IPS-NIHi7 (cell line): ENCODE measurements around the gene TMEM131L.
A peak's percentile ranks its signal among the peaks of the same experiment; 100 is the strongest.

Source experiments
- DNase-seq: peaks from one replicate; pipeline ENCODE4 v3.0.0; 2012; ENCODE audit warnings: mixed read lengths; ENCODE audit errors: extremely low spot score

Gene TMEM131L

DNA sequence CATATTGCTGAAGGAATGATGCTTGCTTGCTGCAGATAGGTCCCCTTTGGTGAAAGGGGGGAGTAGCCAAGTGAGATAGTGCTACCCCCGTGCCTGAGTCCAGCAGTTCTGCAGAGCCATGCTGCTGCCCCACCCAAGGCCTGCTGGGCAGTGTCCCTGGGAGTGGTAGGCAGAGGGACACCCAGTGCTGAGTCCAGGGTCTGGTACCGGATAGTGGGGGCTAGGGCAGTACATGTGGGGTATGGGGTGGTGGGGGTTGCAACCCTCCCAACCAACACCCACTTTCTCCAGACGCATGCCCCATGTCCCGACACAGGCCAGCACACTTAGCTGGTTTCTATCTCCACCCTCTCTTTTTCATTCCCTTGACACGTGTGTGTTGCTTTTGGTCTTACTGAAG is 155.9 kb downstream of the TMEM131L start:
- no peak for DNase-seq

DNA sequence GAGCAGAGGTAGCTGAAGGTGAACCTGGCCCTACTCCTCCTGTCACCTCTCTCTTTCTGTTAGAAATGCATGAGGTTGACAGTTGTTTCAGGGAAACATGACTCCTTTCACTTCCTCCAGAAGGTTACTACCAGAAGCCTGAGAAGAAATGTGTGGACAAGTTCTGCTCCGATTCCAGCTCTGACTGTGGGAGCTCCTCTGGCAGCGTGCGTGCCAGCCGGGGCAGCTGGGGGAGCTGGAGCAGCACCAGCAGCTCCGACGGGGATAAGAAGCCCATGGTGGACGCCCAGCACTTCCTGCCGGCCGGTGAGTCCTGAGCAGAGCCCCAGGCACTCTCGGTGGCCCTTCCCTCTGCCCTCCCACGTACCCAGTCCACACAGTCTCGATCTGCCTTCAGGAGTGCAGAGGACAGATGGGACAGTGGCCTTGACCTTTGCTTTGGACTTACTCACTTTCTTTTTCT is 156.6 kb downstream of the TMEM131L start:
- no peak for DNase-seq

DNA sequence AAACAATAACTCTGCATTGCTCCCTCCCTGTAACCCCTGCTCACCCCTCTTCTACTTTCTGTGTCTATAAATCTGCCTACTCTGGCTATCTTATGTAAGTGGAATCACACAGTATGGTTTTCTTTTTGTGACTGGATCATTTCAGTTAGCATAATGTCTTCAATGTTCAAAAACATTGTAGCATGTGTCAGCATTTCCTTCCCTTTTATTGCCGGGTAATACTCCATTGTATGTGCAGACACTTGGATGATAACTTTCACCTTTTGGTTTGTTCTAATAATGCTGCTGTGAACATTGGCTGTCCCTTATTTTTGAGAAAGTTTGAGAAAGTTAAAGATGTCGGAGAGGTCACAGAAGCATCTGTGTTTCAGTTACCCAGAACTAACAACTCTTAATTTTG is 157.3 kb downstream of the TMEM131L start:
- no peak for DNase-seq

DNA sequence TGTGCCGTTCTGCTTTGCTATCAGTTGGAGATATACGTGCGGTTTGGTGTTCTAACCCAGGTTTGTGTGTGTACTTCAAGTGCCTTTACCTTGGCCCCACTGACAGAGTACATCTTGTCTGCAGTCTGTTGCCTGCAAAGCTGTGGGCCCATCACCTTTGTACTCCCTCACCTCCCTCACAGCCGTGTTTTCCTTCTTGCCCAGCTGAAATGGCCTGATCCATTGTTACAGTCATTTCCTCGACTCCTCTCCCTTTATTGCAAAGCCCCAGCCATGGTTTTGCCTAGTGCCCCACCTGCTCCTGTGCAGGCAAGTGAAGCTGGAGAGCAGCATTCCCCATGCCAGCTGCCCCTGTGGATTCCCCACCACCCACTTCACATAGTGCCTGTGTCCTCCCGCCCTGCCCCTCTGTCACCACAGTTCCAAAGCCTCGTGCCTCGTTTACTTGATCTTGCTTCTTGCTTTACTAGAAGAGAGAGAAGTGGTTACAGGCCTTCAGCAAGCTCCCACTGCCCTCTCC is 162.7 kb downstream of the TMEM131L start:
- no peak for DNase-seq

DNA sequence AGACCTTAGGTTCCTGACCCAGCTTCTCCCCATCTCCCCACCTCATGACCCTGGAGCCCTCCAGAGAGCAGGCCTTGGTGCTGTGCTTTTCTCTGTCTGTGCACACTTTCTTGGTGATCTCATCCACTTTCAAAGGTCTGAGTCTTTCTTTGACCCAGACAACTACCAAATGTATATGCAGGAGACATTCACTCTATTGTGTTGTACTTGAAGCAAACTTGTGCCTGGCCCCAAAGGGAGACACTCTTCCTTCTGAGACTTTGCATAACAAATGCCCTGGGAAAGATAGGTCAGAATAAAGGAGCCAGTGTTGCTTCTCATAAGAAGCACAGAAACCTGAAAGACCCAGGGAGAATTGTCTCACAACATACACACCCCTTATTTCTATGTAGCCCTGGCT is 163.6 kb downstream of the TMEM131L start:
- DNase-seq: no peak

DNA sequence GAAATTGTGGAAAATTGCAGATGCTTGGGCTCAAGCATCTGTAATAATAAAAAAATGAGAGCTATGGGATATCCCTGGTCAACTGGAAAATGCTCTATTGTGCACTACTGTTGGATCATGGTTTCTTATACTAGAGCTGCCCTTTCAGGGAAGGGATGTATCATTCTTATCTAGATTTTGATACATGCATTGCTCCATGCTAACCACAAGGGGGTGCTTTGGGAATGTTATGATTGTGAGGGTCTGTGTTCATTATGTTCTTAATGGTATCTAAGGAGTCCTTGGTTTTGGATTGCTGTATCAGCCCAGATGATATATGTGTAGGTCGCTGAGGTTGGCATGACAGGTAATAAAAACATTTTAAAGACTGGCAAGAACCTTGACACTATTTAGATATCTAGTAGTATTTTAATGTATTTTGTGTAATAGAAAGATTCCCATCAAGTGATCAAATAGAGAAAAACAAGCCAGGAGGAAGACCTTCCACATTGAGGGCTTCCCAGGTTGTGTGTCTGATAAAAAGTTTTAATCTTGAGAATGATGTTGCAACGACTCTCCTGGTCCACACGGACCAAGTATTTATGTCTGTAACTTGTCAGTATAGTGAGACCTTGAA is 168.7 kb downstream of the TMEM131L start:
- DNase-seq: peak; percentile 58

DNA sequence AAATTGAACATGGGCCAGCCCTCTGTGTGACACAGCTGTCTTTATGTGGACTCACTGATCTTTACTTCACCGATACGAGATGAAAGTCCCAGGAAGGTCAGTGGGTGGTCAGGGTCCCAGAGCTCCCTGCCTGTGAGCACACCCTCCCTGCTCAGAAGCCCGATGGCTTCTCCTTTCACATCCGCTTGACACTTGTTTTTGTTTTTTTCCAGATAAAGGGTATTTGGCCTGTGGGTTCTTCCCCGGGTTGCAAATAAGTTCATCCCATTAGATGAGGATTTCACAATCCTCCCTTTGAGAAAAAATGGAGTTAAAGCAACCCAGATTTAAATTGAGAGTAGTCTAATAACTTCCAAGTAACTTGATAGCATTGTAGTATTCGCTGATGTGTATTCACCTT is 169.7 kb downstream of the TMEM131L start:
- no peak for DNase-seq

DNA sequence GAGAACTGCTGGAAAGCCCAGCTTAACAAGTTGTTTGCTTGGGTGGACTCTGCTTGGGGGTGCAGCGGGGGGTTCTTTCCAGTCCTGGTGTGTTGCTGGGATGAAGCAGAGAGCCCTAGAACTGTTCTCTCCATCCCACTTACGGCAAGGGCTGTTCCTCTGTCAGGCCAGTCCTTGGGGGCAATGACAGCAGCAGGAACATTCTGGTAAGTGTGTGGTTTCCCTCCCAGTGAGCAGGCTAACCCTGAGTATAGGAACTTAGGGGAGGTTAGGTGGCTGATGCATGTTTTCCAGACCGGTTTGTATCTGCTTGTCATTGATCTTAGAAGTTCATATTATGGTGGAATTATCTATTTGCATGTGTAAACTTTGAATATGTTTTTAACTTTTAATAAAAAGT is 171.0 kb downstream of the TMEM131L start:
- no peak for DNase-seq

DNA sequence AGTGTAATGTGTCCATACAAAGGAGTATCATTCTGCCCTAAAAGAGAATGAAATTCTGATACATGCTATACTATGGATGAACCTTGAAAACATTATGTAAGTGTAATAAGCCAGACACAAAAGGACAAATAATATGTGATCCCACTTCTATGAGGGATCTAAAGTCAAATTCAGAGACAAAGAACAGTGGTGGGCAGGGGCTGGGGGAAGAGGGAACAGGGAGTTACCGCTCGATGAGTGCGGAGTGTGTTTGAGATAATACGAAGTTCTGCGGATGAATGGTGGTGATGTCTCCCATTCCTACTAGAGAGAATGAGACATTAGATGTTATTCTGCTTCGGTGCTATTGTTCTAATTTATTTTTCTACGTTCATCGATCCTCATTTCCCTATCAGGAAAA is 171.9 kb downstream of the TMEM131L start:
- DNase-seq: no peak

DNA sequence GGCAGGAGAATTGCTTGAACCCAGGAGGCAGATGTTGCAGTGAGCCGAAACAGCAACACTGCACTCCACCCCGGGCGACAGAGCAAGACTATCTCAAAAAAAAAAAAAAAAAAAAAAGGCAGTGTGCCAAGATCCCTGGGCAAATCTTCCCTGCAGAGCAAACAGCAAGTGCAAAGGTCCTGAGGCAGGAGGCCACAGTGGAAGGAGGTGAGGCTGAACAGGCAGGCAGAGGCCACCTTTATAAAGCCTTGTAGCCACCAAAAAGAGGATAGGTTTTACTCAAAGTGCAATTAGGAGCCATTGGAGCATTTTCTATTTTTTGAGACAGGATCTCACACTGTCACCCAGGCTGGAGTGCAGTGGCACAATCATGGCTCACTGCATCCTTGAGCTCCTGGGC is 172.8 kb downstream of the TMEM131L start:
- no peak for DNase-seq

DNA sequence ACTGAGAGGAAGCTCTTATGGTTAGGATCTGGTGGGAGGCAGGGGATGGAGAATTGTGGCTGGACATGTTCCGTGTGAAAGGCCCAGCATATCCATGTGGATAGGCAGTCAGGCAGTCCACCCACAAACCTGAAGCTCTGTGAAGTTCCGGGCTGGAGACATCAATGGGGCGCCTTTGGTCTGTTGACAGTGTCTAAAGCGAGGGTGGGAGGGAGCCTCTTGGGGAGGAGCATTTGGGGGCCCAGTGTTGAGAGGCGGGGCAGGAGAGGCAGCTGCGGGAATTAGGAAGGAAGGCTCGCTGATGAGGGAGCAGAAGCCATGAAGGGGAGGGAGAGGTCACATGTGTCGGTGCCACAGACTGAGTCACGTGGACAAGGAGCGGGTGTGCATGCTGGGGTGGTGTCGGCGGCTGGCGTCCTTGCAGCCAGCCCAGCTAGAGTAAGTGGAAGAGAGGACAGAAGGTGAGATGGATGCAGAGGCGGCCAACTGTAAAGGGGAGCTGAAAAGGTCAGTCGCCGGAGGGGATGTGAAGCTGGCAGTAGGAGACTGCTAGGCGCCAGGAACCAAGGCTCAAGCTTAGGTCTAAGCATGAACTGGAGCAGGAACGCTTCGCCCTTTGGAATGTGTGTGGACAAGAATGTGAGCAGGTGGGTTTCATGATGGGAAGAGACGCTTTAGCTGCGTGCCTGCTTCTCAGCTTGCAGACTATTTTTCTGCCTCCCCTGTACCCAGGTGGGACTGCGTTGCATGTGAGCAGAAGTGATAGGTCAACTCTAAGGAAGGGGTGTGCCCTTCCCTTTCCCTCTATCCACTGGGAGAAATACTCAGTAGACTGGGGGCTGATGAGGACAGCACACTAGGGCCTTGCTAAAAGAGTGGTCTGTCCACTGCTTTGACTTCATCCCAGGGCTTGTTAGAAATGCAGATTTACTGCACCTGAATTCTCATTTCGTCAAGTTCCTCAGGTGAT is 174.0 kb downstream of the TMEM131L start:
- DNase-seq: no peak

DNA sequence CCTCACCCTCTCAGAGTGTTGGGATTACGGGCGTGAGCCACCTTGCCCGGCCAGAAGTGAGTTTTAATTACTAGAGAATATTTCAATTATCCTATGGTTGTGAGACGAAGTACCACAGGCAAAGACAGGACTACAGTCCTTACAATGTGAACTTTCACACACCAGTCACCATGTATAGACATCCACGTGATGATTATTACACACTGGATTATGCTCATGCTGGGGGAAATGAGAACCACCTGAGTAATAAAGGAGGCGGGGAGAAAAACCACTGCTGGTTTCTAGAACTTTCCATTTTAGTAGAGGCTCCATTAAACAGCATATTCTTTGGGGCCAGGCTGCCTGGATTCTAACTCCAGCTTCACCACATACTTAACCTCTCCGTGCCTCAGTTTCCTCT is 175.4 kb downstream of the TMEM131L start:
- no peak for DNase-seq

DNA sequence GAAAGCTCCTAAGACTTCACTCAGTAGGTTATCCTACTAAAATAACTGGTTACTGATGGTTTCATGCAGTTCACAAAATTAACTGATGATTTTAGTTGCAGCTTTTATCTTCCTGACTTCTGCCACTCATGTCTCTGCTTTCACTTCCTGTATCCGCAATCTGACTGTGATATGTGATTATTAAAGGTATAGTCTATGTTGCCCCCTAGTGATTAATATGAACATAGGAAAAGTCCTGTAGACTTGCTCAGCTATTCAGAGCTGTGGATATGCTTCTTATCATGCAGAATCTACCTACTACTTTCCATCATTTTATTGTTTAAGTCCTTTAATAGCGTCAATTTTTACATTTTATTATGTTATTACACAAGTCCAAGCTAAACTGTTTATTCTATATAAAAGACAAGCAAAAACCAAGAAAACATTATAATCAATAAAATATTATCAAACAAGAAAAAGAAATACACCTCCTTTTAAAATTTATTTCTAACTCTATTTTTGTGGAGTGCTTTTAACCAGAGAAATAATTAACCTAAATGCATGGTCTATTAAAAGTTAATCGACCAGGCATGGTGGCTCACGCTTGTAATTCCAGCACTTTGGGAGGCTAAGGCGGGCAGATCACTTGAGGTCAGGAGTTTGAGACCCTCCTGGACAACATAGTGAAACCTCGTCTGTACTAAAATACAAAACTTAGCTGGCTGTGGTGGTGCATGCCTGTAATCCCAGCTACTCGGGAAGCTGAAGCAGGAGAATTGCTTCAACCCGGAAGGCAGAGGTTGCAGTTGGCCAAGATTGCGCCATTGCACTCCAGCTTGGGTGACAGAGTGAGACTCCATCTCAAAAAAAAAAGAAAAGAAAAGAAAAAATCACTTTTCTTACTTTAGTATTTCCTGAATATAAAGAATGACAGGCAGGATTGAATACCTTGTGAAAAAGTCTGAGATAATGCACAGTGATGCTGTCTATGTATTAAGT is 177.5 kb downstream of the TMEM131L start:
- DNase-seq: no peak

DNA sequence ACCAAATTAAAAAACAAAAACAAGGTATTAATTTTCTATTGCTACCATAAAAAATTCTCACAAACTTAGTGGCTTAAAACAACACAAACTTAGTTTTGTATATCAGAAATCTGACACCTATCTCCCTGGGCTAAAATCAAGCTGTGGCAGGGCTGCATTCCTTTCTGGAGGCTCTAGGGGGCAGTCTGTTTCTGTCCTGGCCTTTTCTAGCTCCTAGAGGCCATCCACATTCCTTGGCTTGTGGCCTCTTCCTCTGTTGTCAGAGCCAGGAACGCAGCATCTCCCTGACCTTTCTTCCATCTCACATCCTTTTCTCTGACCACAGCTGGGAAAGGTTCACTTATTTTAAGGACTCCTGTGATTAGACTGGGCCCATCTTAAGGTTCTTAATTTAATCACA is 179.0 kb downstream of the TMEM131L start:
- no peak for DNase-seq

DNA sequence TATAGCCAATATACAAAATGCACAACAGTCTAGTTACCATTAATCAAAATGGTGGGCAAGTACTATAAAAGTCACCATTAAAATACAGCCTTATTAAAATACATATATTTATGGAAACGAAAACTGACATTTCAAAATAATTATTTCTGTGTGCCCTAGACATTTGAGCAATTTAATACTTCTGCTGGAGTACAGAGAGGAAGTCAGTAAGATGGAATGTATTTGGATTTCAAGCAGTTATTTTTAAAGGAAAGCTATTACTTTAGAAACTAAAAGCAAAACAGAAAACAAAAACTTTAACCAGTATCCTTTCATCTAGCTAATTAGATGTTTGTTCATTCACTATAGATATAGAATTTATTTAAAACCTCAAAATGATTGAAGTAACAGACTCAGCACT is 180.1 kb downstream of the TMEM131L start:
- DNase-seq: no peak

DNA sequence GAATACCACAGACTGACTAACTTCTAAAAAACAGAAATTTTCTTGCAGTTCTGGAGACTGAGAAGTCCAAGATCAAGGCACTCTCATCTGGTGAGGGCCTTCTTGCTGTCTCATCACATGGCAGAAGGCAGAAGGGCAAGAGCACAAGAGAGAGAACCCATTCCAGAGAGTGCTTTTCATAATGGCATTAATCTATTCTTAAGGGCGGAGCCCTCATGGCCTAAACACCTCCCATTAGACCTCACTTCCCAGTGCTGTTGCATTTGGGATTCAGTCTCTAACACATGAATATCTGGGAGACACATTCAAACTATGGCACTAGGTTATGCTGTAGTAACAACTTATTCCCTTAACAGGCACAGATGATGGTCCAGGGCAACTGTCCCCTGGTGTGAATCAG is 180.8 kb downstream of the TMEM131L start:
- DNase-seq: no peak

DNA sequence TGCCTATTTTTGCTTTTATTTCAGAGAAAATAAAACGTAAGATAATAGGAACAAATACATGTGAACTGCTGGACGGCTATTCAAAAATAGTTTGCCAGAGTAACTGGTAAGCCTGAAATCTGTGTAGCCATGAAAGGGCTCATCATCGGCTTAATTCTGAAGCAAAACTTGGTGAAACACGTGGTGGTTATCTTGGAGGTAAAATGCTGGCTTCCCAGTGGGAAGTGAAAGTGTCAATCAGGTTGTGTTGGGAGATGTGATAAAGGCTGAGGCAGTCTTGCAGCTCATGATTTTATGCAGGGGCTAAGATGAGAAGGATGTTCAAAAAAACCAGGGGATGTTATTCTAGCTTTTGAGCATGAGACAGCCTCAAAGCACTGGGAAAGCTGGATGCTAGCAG is 181.8 kb downstream of the TMEM131L start:
- no peak for DNase-seq

DNA sequence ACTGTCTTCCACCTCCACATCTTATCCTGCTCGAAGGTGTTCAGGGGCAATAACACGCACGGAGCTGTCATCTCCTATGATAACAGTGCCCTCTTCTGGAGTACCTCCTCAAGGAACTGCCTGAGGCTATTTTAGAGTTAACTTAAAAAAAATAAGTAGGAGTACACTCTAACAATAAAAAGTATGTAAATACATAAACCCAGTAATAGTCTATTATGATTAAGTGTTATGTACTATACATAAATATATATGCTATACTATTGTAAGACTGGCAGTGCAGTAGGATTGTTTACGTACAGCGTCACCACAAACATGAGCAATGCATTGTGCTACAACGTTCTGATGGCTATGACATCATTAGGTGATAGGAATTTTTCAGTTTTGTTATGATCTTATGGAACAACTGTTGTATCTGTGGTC is 183.4 kb downstream of the TMEM131L start:
- DNase-seq: no peak

DNA sequence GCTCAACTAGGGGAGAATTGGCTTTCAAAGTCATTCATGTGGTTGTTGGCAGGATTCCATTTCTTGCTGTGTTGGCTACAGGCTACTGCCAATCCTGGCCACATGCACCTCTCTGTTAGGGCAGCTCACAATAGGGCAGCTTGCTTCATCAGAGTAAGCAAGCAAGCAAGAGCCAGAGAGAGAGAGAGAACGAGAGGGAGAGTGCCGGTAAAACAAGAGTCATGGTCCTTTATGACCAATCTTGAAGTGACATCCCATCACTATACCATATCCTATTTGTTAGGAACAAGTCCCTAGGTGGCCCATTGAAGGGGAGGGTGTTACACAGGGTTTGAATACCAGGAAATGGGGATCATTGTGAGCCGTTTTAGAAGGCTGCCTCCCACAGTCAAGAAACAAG is 185.0 kb downstream of the TMEM131L start:
- no peak for DNase-seq

DNA sequence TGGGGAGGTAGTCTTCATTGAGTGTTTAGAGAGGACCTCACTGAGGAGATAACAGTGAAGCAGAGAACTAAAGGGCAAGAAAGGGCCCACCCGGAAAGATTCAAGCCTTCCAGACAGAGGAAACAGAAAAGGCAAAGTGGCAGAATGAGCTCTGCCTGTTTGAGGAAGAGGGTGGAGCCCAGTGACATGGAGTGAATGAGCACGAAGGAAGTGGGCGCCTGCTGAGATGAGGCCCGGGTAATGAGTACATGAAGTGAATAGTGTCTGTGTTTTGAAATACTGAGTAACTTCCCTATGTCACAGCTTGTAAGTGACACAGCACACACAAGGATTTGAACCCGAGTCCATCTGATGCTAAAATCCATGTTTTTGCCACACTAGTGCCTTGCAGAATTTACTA is 185.4 kb downstream of the TMEM131L start:
- DNase-seq: no peak

DNA sequence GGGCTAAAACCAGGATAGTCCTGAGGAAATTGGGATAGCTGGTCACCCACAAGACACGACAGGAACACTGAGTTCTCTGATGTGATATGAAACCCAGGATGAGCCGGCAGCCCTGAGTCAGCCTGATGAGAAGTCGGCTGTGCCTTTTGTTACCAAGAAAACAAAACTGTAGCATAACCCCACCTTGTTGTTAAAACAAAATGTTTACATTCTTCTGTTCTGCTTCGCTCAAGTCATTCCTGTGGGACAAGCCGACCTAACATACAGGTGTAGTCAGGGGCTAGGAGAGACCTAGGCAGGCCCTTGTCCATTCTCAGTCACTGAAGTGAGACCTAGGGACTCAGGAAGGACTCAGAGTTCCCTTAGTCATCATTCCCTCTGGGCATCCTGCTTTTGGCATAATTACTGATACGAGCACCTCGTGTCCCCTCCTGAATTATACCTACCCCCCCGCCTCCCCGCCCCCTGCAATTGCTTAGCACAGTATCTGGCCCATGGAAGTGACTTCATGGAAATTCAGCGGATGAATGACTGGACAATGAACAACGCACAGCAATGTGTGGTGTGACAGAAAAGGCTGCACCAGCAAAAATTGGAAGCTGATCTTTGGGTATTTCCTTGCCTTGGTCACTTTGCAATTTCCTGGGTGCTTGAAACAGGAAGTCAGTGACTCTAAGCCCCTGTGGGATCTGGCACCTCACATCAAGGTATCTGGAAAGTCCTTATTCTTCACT is 186.1 kb downstream of the TMEM131L start:
- no peak for DNase-seq
